GM23248 (cell line): ENCODE results near the gene PCDH12. TPM values are rescaled to one million over a fixed set of nuclear protein-coding genes. Genes with fewer than 3 reads are reported as not detected.

Experiments used
- DNase-seq: peaks from one replicate; pipeline ENCODE4 v3.0.0-alpha.2; 2015
- H2AFZ ChIP-seq: fragments of 200-600 bp; sonication (generic); 2 replicates; pipeline ENCODE4 v1.6.1; 2016; ENCODE audit warnings: antibody characterized with exemption
- H3F3A ChIP-seq: fragments of 200-600 bp; sonication (generic); 2 replicates; pipeline ENCODE4 v1.6.1; 2016; ENCODE audit warnings: mild to moderate bottlenecking, antibody characterized with exemption, mixed run types; ENCODE audit not compliant: insufficient read depth
- H3K27ac ChIP-seq: fragments of 200-600 bp; sonication (generic); 2 replicates; pipeline ENCODE4 v1.5.1; 2016; ENCODE audit warnings: mild to moderate bottlenecking
- H3K27me3 ChIP-seq: fragments of 200-600 bp; sonication (generic); replicated peaks from 2 replicates; pipeline ENCODE4 v1.6.1; 2016; ENCODE audit warnings: mild to moderate bottlenecking; ENCODE audit not compliant: insufficient read depth
- H3K36me3 ChIP-seq: fragments of 200-600 bp; sonication (generic); 2 replicates; pipeline ENCODE4 v1.6.1; 2016; ENCODE audit warnings: low read depth, mild to moderate bottlenecking
- H3K4me1 ChIP-seq: fragments of 200-600 bp; sonication (generic); 2 replicates; pipeline ENCODE4 v1.6.1; 2016; ENCODE audit warnings: mild to moderate bottlenecking; ENCODE audit not compliant: insufficient read depth
- H3K4me2 ChIP-seq: fragments of 200-600 bp; sonication (generic); one replicate; pipeline ENCODE4 v1.6.1; 2016; ENCODE audit warnings: mild to moderate bottlenecking; ENCODE audit not compliant: unreplicated experiment
- H3K4me3 ChIP-seq: fragments of 200-600 bp; sonication (generic); 2 replicates; pipeline ENCODE4 v1.5.1; 2016; ENCODE audit warnings: mild to moderate bottlenecking
- H3K79me2 ChIP-seq: fragments of 200-600 bp; sonication (generic); 2 replicates; pipeline ENCODE4 v1.6.1; 2016; ENCODE audit warnings: mild to moderate bottlenecking; ENCODE audit not compliant: insufficient read depth
- H3K9ac ChIP-seq: fragments of 200-600 bp; sonication (generic); 2 replicates; pipeline ENCODE4 v1.6.1; 2016; ENCODE audit warnings: mild to moderate bottlenecking
- H3K9me2 ChIP-seq: fragments of 200-600 bp; sonication (generic); 2 replicates; pipeline ENCODE4 v1.6.1; 2016; ENCODE audit warnings: mixed run types, mild to moderate bottlenecking, moderate library complexity; ENCODE audit not compliant: insufficient read depth
- H3K9me3 ChIP-seq: fragments of 200-600 bp; sonication (generic); one replicate; pipeline ENCODE4 v1.6.1; 2017; ENCODE audit warnings: low read depth
- H4K20me1 ChIP-seq: fragments of 200-600 bp; sonication (generic); 2 replicates; pipeline ENCODE4 v1.6.0; 2016; ENCODE audit not compliant: insufficient read depth
- EZH2 ChIP-seq: fragments of 200-600 bp; sonication (generic); IDR thresholded peaks from 2 replicates; pipeline ENCODE4 v1.6.1; 2018; ENCODE audit warnings: antibody characterized with exemption, mild to moderate bottlenecking; ENCODE audit not compliant: insufficient read depth, poor library complexity, severe bottlenecking
- EZH2phosphoT487 ChIP-seq: fragments of 200-600 bp; sonication (generic); IDR thresholded peaks from 2 replicates; pipeline ENCODE4 v1.6.1; 2018; ENCODE audit warnings: antibody characterized with exemption, moderate library complexity, mild to moderate bottlenecking, low read depth; ENCODE audit not compliant: insufficient read depth
- WGBS, 2 experiments: methylation state at CpG; one replicate each; pipeline ENCODE4 v1.1.6; 2015 to 2017; ENCODE audit warnings: low lambda C conversion rate in 2 of 2, low coverage in 1 of 2; ENCODE audit errors: missing lambda C conversion rate in 2 of 2; 5-methylcytosine and 5-hydroxymethylcytosine counted together
- in situ Hi-C: fragments of 300-500 bp; cut with MboI; formaldehyde crosslinking; loops from 2 replicates; pipeline ENCODE4 v1.15.0; 2020
- polyA plus RNA-seq: library from polyadenylated mRNA; unstranded; fragments of >200 nt; fragmentation: Nextera tagmentation; extraction: Ambion mirVana; gene quantifications from 2 replicates; pipeline ENCODE4 v1.2.1, GENCODE V29; 2016
- total RNA-seq: library from RNA; depleted of rRNA; stranded (reverse); fragments of >200 nt; shearing (Covaris generic); gene quantifications from 2 replicates; pipeline ENCODE4 v1.2.3, GENCODE V29; 2014

PCDH12 gene
- total and polyA plus RNA-seq, 2 experiments from 2014 or later: 0.36 TPM; not detected in 1

DNA sequence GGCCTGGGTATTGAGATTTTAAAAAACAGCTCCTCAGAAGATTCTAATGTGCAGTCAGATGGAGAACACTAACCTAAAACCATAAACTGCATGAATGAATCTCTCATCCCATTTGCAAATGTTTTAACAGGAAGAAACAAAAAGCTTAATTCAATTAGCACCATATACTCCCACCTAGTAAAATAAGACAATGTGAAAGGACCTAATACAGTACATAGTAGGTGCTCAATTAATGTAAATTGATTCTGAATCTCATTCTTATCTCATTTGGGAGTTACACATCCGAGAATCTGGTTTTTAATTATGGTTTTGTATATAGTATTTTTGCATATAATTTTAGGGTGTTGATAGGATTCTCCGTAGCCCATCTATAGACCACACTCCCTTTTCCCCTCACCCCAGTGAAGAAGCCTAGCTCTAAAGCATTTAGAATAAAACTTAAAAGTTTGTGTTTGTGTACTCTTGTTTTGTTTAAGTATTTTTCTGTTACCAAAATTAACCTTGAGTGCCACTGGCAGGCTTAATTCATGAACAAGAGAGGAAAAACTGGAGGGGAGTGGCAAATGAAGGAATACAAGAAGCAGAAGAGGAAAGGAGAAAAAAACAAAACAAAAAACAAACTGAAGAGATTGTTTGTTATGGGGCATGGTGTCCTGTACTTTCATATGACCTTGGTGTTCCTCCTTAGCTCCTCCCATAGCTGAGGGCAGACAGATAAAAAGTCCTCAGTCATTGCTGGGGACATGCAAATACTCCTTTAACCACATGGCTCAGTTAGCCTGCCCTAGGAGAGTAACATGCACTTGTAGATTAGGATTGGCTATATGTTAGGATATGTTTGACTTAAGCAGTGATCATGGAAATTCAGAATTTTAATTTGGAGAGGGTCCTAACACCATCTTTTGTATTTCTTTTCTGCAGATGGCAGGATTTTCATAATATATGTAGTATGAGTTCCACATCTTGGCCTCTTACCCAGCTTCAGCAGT lies 12.1 kb upstream of the PCDH12 start:
- Histone ChIP-seq H3K27me3 (no peaks in the 10 kb centered on the region), H3F3A (peaks cover 43% of the 10 kb centered on the region), H3K79me2 (peaks cover 53% of the 10 kb centered on the region), H3K9me3 (no peaks in the 10 kb centered on the region), H3K4me1 (peaks cover 26% of the 10 kb centered on the region), H4K20me1 (peaks cover 8% of the 10 kb centered on the region; the same call in 1 of the 2 replicates), H3K9ac (peak overlapping the region; percentile 96), H2AFZ (peak overlapping the region; percentile 98), H3K27ac (peak overlapping the region; percentile 91), H3K9me2 (no peaks in the 10 kb centered on the region), H3K36me3 (peaks cover 17% of the 10 kb centered on the region), H3K4me3 (peak overlapping the region; percentile 82), H3K4me2 (peak overlapping the region; percentile 87)
- in situ Hi-C loops: no loop called here
- DNase-seq: peak; percentile 46
- 70 to 77% methylated on average over 2 of the region's 2 CpGs for WGBS, 2 experiments
- TF ChIP-seq EZH2 (no peak), EZH2phosphoT487 (no peak)

DNA sequence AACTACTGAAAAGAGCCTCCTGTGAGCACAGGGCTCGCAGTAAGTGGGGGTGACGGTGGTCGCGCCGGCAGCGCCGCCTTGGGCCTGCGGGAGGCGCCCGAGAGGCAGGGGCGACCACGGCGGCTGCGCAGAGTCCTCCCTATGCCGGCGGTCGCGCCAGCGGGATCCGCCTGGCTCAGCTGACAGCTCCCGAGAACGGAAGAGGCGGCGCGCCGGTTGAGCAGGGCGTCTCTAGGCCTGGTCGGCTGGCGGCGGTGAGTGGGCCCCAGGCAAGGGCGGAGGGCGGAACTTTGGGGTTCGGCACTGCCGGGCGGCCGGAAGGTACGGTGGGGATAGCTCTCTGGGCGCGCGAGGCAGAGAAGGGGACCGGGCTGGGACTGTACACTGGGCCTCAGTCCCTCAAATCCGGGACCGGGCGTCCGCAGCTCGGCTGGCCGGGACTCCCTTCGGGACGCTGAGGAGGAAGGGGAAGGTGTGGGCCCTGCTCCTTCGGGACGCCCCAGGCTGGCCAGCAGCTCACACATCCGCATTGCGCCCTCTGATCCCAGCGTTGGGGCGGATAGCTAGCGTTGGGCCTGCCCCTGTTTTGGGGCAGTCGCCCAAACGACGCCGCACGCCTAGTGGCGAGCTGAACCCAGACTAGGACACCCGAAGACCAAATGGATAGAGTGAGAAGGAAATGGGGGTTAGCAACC lies 11.1 kb upstream of the PCDH12 start, which contains the start of gene RNF14:
Gene RNF14 (plus strand): TSS at position 192 of the 695 bp plus-strand sequence. CDS start 4,484 bp downstream, outside the sequence.
- peak within 1 kb of the TSS; percentile 91 for H3K27ac ChIP-seq
- H3K4me1 ChIP-seq: peaks cover 21% of the 10 kb centered on the region
- peak within 1 kb of the TSS; percentile 87 for H3K4me2 ChIP-seq
- no peaks in the 10 kb centered on the region for H3K9me2 ChIP-seq
- TF ChIP-seq EZH2phosphoT487 (no peak), EZH2 (no peak)
- H3K9me3 ChIP-seq: no peaks in the 10 kb centered on the region
- H3K79me2 ChIP-seq: peaks cover 43% of the 10 kb centered on the region
- in situ Hi-C loops: no loop called here
- H3F3A ChIP-seq: peaks cover 35% of the 10 kb centered on the region
- peak; percentile 99 for DNase-seq
- WGBS, 2 experiments: 1% methylated on average over 60 to 63 of the region's 63 CpGs
- peak within 1 kb of the TSS; percentile 98 for H2AFZ ChIP-seq
- H3K4me3 ChIP-seq: peak within 1 kb of the TSS; percentile 82
- peaks cover 7% of the 10 kb centered on the region for H3K36me3 ChIP-seq
- H4K20me1 ChIP-seq: peaks cover 7% of the 10 kb centered on the region; the same call in 1 of the 2 replicates
- no peaks in the 10 kb centered on the region for H3K27me3 ChIP-seq
- H3K9ac ChIP-seq: peak within 1 kb of the TSS; percentile 96

DNA sequence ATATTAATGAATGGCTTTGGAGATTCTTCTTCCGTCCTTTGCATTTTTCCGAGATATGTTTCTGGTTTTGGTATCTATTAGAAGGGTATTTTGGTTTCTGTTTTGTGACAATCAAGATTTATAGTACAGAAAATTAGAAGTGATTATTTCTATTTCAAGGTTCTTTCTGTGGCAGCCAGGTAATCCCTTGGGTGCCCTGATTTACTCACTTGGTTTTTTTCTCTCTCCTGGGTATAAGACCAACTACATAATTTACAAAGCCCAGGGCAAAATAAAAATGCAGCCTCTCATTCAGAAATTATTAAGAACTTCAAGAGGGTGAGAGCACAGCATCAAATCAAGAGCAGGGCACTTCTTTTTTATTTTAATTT lies 8.9 kb upstream of the PCDH12 start:
- peaks cover 20% of the 10 kb centered on the region for H3F3A ChIP-seq
- no peaks in the 10 kb centered on the region; the same call in 1 of the 2 replicates for H3K36me3 ChIP-seq
- H3K4me2 ChIP-seq: no peak overlapping the region
- H4K20me1 ChIP-seq: no peaks in the 10 kb centered on the region
- H3K27me3 ChIP-seq: no peaks in the 10 kb centered on the region
- in situ Hi-C loops: no loop called here
- H3K4me1 ChIP-seq: peaks cover 14% of the 10 kb centered on the region
- peaks cover 24% of the 10 kb centered on the region for H3K79me2 ChIP-seq
- TF ChIP-seq EZH2phosphoT487: no peak
- no peak for TF ChIP-seq EZH2
- WGBS, 2 experiments: 93 to 98% methylated on average over 2 of the region's 2 CpGs
- H3K27ac ChIP-seq: no peak overlapping the region
- no peak overlapping the region for H3K4me3 ChIP-seq
- no peak for DNase-seq
- H3K9me3 ChIP-seq: no peaks in the 10 kb centered on the region
- H3K9me2 ChIP-seq: no peaks in the 10 kb centered on the region
- H3K9ac ChIP-seq: no peak overlapping the region
- no peak overlapping the region; the same call in 1 of the 2 replicates for H2AFZ ChIP-seq

DNA sequence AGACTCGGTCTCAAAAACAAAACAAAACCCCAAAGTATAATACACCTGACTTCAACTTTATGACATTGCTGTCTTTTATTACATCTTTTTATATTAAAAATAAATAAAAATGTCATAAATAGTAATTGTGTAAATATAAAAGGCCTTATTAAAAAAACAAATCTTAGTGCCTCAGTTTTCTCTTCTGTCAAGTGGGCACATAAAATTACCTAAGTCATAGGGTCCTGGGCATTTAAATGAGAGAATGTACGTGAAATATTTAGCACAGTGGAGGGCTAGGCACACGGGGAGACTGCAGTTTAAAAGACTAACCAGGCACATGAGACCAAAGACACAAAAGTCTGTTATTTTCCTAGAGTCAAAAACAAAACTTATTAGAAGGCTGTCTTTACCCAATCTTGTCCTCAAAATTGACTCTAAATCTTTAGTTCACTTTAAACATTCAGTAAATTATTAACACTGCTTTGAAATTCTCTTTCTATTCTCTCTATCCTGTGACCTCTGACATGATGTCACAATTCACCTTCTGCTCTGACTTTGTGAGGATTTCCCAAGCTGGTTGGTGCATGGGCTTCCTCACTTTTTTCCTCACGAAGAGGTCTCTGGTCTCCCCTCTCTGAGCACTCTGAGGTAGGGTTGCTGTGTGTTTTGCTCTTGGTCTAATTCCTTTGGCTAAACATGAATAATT lies 8.4 kb upstream of the PCDH12 start:
- Histone ChIP-seq H3K27me3 (no peaks in the 10 kb centered on the region), H2AFZ (no peak overlapping the region; the same call in 1 of the 2 replicates), H4K20me1 (no peaks in the 10 kb centered on the region), H3K79me2 (peaks cover 19% of the 10 kb centered on the region), H3K9me2 (no peaks in the 10 kb centered on the region), H3K4me1 (peaks cover 14% of the 10 kb centered on the region), H3K9me3 (no peaks in the 10 kb centered on the region), H3K27ac (no peak overlapping the region), H3K36me3 (no peaks in the 10 kb centered on the region), H3K4me3 (no peak overlapping the region), H3K9ac (no peak overlapping the region), H3F3A (peaks cover 20% of the 10 kb centered on the region), H3K4me2 (no peak overlapping the region)
- in situ Hi-C loops: no loop called here
- DNase-seq: no peak
- WGBS, 2 experiments: 64 to 70% methylated on average over 4 of the region's 4 CpGs
- TF ChIP-seq EZH2phosphoT487 (no peak), EZH2 (no peak)
